ENCODE data around the gene AFMID.

GRCh38 chr17:78200451-78200850 lies 13.3 kb downstream of the AFMID start:
- TF ChIP-seq CTCF (IDR thresholded peaks at IDR 0.05 in 2 of 3, conservative IDR thresholded peaks at IDR 0.05 in 1 of 3; ENCODE audit: borderline replicate concordance in 1 of 3, insufficient read depth in 1 of 3, low read depth in 2 of 3, low read length in 2 of 3) (no peak), CBX3 (IDR thresholded peaks at IDR 0.05; ENCODE audit: low read depth) (no peak), ZFX (IDR thresholded peaks at IDR 0.05) (no peak), POLR2A (IDR thresholded peaks at IDR 0.05; ENCODE audit: borderline replicate concordance, extremely low read depth, insufficient read depth, insufficient read length) (no peak)
